ENCODE measurements around the gene SPOCK2. TPM values are rescaled to one million over a fixed set of nuclear protein-coding genes. Genes with fewer than 3 reads are reported as not detected.

Gene SPOCK2, protein sequence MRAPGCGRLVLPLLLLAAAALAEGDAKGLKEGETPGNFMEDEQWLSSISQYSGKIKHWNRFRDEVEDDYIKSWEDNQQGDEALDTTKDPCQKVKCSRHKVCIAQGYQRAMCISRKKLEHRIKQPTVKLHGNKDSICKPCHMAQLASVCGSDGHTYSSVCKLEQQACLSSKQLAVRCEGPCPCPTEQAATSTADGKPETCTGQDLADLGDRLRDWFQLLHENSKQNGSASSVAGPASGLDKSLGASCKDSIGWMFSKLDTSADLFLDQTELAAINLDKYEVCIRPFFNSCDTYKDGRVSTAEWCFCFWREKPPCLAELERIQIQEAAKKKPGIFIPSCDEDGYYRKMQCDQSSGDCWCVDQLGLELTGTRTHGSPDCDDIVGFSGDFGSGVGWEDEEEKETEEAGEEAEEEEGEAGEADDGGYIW
- under 1 TPM; under 0.01 to 0.33 TPM for total RNA-seq

DNA sequence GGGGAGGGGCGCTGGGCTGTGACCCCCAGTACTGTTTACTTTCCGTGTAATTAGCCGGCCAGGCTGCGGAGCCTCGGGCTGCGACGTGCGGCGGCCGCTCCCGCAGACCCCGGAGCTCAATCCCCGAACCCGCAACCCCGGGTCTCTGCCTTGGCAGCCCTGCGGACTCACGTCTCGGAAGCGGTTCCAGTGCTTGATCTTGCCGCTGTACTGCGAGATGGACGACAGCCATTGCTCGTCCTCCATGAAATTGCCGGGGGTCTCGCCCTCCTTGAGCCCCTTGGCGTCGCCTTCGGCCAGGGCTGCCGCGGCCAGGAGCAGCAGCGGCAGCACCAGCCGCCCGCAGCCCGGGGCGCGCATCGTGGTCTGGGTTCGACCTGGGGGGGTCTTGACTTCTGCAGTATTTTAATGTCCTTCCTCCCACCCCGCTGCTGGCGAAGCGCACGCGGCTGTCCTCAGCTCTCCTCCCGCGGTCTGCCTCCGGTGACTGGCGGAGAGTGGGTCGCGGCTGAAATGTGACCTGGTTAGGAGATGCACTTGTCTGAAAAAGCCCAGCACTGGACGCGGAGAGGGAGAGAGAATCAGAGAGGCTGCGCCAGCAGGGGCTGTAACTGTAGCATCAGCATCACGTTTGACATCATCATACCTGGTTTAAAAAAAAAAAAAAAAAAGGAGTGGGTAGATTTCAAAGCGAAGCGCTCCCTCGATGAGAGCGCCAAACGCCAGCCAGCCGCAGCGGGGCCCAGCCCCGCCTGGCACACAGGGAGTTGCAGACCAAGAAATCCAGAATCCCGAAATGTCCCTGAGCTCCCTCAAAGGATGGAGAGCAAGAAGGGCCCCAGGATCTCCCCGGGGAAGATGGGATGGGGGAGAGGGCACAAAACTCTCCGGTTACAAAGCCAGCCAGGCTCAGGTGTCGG is at the start of gene SPOCK2:
Gene SPOCK2 (minus strand): TSS at position 583 of the 920 bp plus-strand sequence. CDS start 223 bp downstream, at position 360.

Other genes with a start within 250 kb of the SPOCK2 start
- gene PSAP, start 237.3 kb downstream of the SPOCK2 start, total RNA-seq = 1,000 to 10,000 TPM; 1,391 to 1,603 TPM
- 10 to 100 TPM; 15.8 to 23.6 TPM for gene CHST3, start 124.2 kb downstream of the SPOCK2 start, total RNA-seq
- gene ANAPC16, start 127.5 kb upstream of the SPOCK2 start, total RNA-seq = 10 to 100 TPM; 34.0 to 37.2 TPM
- 10 to 100 TPM; 34.6 to 38.2 TPM for gene ASCC1, start 127.7 kb upstream of the SPOCK2 start, total RNA-seq
- 100 to 1,000 TPM; 114 to 215 TPM for gene DDIT4, start 185.4 kb upstream of the SPOCK2 start, total RNA-seq

Measured in melanocyte of skin (primary cell).